ENCODE results near the gene CCDC85A. TPM values are rescaled to one million over a fixed set of nuclear protein-coding genes. Genes with fewer than 3 reads are reported as not detected.

CCDC85A gene
- total and polyA plus RNA-seq, 2 experiments from 2014 or later = 2.5 to 3.3 TPM

DNA sequence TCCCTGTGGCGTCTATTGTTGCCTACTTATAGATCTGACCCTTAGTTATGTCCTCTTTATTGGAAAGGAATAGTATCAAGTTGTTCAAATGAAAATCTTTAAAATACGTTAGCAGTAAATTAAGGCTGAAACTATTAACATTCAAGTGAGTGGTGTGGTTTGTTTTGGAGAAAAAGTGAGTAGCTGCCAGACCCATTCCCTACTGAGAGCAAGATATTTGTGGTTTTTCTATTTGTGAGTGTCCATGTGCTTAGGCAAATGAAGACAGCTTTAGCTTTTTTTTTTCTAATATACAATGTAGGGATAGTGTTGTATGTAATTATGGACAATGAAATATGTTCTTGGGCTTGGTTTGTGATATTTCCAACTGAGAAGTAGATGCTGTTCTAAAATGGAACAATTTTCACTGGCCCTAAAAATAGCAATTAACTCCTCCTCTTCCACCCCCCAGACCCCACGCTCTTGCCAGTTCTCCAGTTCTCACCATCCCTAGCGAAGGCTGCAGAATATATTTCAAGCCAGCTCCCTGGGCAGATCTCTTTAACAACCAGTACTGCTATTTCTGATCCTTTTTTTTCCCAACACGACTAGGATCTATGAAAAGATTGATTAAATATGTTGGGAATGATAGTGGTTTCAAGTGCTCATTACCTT is 83.1 kb downstream of the CCDC85A start:
- H3K27ac ChIP-seq = no peak overlapping the region
- no peaks in the 10 kb centered on the region for H3K36me3 ChIP-seq (replicated peaks; ENCODE audit: insufficient read depth, low read depth)
- H3K4me3 ChIP-seq = no peak overlapping the region
- H3K27me3 ChIP-seq = no peaks in the 10 kb centered on the region
- no peaks in the 10 kb centered on the region for H3K79me2 ChIP-seq
- no peaks in the 10 kb centered on the region for H4K20me1 ChIP-seq (ENCODE audit: insufficient read depth, poor library complexity, severe bottlenecking)
- DNase-seq (ENCODE audit: low spot score) = no peak
- H3K9me3 ChIP-seq (ENCODE audit: low read depth) = no peaks in the 10 kb centered on the region
- no peaks in the 10 kb centered on the region for H3K9me2 ChIP-seq (replicated peaks; ENCODE audit: insufficient read depth)
- H3K4me2 ChIP-seq = no peak overlapping the region
- H3K4me1 ChIP-seq (ENCODE audit: insufficient read depth) = no peaks in the 10 kb centered on the region
- no peak overlapping the region for H2AFZ ChIP-seq
- WGBS (ENCODE audit: low lambda C conversion rate, missing lambda C conversion rate) = 89% methylated on average over 5 of the region's 5 CpGs
- no peak for TF ChIP-seq EZH2 (IDR thresholded peaks at IDR 0.05; ENCODE audit: borderline replicate concordance)

DNA sequence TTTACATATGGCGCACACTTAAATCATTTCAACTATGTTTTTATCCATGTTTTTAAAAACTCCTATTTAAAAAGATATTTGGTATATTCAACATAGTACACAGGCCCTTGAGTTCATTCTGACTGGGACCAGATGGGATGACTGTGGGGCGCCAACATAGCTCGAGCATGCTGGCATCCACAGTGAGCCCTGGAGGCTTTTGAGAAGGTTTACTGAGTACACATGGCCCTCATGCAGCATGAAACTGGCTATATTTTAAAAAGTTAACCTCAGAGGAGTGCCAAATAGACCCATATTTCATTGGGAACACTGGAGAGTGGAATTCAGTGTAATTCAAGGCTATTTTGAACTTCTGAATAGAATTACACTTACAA is 83.6 kb downstream of the CCDC85A start:
- Histone ChIP-seq H3K36me3 (replicated peaks; ENCODE audit: insufficient read depth, low read depth) (no peaks in the 10 kb centered on the region), H3K9me2 (replicated peaks; ENCODE audit: insufficient read depth) (no peaks in the 10 kb centered on the region), H3K27ac (no peak overlapping the region), H3K4me3 (no peak overlapping the region), H4K20me1 (ENCODE audit: insufficient read depth, poor library complexity, severe bottlenecking) (no peaks in the 10 kb centered on the region), H3K4me1 (ENCODE audit: insufficient read depth) (no peaks in the 10 kb centered on the region), H3K4me2 (no peak overlapping the region), H2AFZ (no peak overlapping the region), H3K79me2 (no peaks in the 10 kb centered on the region), H3K9me3 (ENCODE audit: low read depth) (no peaks in the 10 kb centered on the region), H3K27me3 (no peaks in the 10 kb centered on the region)
- no peak for DNase-seq (ENCODE audit: low spot score)
- TF ChIP-seq CTCF (IDR thresholded peaks at IDR 0.05; ENCODE audit: poor library complexity) = no peak
- no peak for TF ChIP-seq EZH2 (IDR thresholded peaks at IDR 0.05; ENCODE audit: borderline replicate concordance)
- TF ChIP-seq EZH2phosphoT487 (IDR thresholded peaks at IDR 0.05; ENCODE audit: low read depth, severe bottlenecking, unreplicated experiment) = no peak
- 93% methylated on average over 3 of the region's 3 CpGs for WGBS (ENCODE audit: low lambda C conversion rate, missing lambda C conversion rate)

DNA sequence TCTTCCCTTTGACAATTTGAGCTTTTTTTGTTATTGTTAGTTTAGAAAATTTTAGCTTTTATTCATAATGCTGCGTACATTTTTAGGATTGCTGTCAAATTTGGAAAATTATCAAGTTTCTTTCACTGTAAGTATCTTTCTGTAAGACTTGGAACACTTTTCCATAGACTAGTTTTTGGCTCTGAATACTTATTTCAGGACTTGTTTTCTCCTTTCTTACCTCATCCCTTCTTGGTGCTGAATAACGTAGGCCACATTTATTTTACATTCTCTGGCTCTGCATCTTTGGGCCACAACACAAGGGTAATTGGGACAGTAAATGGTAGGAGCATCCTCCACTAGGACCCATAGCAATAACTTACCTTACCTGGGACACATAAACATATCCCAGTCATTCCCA is 85.1 kb downstream of the CCDC85A start:
- H3K27ac ChIP-seq = no peak overlapping the region
- no peaks in the 10 kb centered on the region for H3K36me3 ChIP-seq (replicated peaks; ENCODE audit: insufficient read depth, low read depth)
- no peaks in the 10 kb centered on the region for H3K9me2 ChIP-seq (replicated peaks; ENCODE audit: insufficient read depth)
- no peaks in the 10 kb centered on the region for H3K27me3 ChIP-seq
- H4K20me1 ChIP-seq (ENCODE audit: insufficient read depth, poor library complexity, severe bottlenecking) = no peaks in the 10 kb centered on the region
- no peak overlapping the region for H2AFZ ChIP-seq
- H3K4me1 ChIP-seq (ENCODE audit: insufficient read depth) = no peaks in the 10 kb centered on the region
- H3K4me3 ChIP-seq = no peak overlapping the region
- H3K4me2 ChIP-seq = no peak overlapping the region
- no peaks in the 10 kb centered on the region for H3K9me3 ChIP-seq (ENCODE audit: low read depth)
- DNase-seq (ENCODE audit: low spot score) = no peak
- WGBS (ENCODE audit: low lambda C conversion rate, missing lambda C conversion rate) = 86% methylated on average over 2 of the region's 2 CpGs
- H3K79me2 ChIP-seq = no peaks in the 10 kb centered on the region
- TF ChIP-seq EZH2 (IDR thresholded peaks at IDR 0.05; ENCODE audit: borderline replicate concordance) (no peak), CTCF (IDR thresholded peaks at IDR 0.05; ENCODE audit: poor library complexity) (no peak), EZH2phosphoT487 (IDR thresholded peaks at IDR 0.05; ENCODE audit: low read depth, severe bottlenecking, unreplicated experiment) (no peak)

DNA sequence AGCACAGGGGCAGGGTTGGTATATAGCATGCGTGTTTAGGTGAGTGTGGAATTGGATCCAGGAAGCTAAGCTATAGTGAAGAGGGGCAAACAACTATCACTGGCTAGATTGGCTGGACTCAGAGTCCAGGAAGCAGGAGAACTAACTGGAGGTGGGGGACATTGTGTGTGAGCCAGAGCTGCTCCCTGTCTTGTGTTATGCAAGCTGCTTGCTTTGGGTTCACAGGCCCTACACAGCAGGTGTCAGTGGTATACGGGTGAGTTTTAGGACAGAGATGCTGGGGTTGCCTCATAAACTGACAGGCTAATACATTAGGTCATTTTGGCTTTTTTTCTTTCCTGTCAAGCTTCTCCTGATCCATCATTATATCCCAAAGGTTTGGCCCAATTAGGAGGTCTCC is 87.5 kb downstream of the CCDC85A start:
- Histone ChIP-seq H3K9me2 (replicated peaks; ENCODE audit: insufficient read depth) (no peaks in the 10 kb centered on the region), H3K36me3 (replicated peaks; ENCODE audit: insufficient read depth, low read depth) (no peaks in the 10 kb centered on the region), H3K27me3 (no peaks in the 10 kb centered on the region), H4K20me1 (ENCODE audit: insufficient read depth, poor library complexity, severe bottlenecking) (no peaks in the 10 kb centered on the region), H3K9me3 (ENCODE audit: low read depth) (no peaks in the 10 kb centered on the region), H3K4me1 (ENCODE audit: insufficient read depth) (no peaks in the 10 kb centered on the region), H3K4me2 (no peak overlapping the region), H3K79me2 (no peaks in the 10 kb centered on the region), H2AFZ (no peak overlapping the region), H3K27ac (no peak overlapping the region), H3K4me3 (no peak overlapping the region)
- TF ChIP-seq EZH2phosphoT487 (IDR thresholded peaks at IDR 0.05; ENCODE audit: low read depth, severe bottlenecking, unreplicated experiment) (no peak), CTCF (IDR thresholded peaks at IDR 0.05; ENCODE audit: poor library complexity) (no peak), EZH2 (IDR thresholded peaks at IDR 0.05; ENCODE audit: borderline replicate concordance) (no peak)
- WGBS (ENCODE audit: low lambda C conversion rate, missing lambda C conversion rate) = 69% methylated on average over 2 of the region's 2 CpGs
- DNase-seq (ENCODE audit: low spot score) = no peak
